ENCODE measurements around the gene NCSTN.

NCSTN gene

DNA sequence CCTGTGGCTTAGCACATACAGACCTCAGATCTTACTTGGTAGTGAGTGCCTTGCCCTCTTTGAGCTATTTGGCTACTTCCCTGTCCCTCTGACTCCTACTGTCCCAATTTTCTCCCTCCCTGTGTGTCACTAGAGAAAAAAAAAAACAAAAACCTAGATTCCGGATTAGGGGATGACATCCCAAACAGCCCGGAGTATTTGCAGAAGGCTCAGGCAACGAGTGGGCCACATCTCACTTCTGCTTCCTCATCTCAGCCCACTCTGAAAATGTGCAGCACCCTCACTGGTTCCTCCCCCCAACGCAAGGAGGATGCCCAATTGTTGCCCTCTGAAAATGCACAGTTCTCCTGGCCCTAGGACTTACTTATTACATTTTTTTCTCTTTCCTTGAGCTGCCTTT, 28.6 kb downstream of the NCSTN start:
- no peak for TF ChIP-seq GATA2 (IDR thresholded peaks at IDR 0.05; ENCODE audit: low read depth, low read length)
- TF ChIP-seq GATA3 (IDR thresholded peaks at IDR 0.05; ENCODE audit: low read depth, low read length), result no peak

DNA sequence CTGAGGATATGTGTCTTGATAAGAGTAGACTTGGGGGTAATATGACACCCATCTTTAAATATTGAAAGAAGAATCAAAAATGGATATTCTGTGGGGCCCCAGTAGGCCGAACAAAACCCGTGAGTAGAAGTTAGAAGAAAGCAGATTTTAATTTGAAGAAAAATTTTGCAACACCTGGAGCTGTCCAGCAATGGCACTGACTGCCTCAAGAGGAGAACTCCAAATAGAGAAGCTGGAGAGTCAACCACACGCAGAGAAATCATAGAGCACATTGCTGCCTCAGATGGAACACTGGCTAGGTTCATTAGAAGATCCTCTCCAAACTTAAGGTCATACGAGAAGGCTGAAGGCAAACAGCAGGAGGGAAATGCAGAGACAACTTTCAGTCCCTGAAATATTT, 30.5 kb downstream of the NCSTN start:
- TF ChIP-seq GATA2 (IDR thresholded peaks at IDR 0.05; ENCODE audit: low read depth, low read length) (no peak), GATA3 (IDR thresholded peaks at IDR 0.05; ENCODE audit: low read depth, low read length) (no peak)

DNA sequence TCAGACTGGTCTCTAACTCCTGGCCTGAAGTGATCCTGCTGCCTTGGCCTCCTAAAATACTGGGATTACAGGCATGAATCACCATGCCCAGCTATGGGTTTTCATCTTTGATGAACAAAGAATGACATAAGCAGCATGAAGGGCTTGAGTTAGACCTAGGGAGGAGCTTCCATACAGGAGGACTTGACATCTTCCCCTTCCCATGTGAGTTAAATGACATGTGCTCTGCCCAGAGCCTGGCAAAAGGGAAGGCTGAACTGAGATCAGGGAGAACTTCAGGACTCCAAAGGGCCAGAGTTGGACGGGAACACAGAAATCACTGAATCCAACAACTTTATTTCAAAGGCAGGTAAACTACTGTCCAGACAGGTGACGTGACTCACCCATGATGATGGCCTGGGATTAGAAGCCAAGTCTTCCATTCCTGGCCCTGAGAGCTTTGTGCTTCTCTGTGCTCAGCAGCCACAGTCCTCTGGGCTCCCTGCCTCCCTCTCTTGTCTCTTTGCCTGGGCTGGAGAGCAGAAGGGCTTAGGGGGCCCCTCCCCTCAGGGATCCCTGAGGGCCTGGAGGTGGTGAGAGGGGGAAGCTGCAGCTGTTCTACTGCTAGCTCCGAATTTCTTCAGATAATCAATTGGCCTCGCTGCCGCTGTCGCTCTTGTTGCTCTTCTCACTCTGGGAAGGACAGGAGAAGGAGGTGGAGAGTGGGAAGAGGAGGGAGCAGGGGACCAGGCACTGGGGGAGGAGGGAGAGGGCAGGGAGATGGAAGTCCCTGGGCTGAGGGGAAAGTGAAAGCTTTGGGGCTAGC, 31.3 kb downstream of the NCSTN start:
- TF ChIP-seq GATA3 (IDR thresholded peaks at IDR 0.05; ENCODE audit: low read depth, low read length), result no peak
- no peak for TF ChIP-seq GATA2 (IDR thresholded peaks at IDR 0.05; ENCODE audit: low read depth, low read length)

- TF ChIP-seq GATA2 (IDR thresholded peaks at IDR 0.05; ENCODE audit: low read depth, low read length), result no peak; the same call in 1 of the 2 replicates
- no peak for TF ChIP-seq GATA3 (IDR thresholded peaks at IDR 0.05; ENCODE audit: low read depth, low read length)
Measured at GRCh38 chr1:160375788-160376524, 32.8 kb downstream of the NCSTN start.

- TF ChIP-seq GATA2 (IDR thresholded peaks at IDR 0.05; ENCODE audit: low read depth, low read length) (no peak), GATA3 (IDR thresholded peaks at IDR 0.05; ENCODE audit: low read depth, low read length) (no peak)
Measured at GRCh38 chr1:160376525-160377131, 33.4 kb downstream of the NCSTN start.

GRCh38 chr1:160377585-160378206, 34.5 kb downstream of the NCSTN start:
- TF ChIP-seq GATA2 (IDR thresholded peaks at IDR 0.05; ENCODE audit: low read depth, low read length), result no peak
- TF ChIP-seq GATA3 (IDR thresholded peaks at IDR 0.05; ENCODE audit: low read depth, low read length), result no peak

DNA sequence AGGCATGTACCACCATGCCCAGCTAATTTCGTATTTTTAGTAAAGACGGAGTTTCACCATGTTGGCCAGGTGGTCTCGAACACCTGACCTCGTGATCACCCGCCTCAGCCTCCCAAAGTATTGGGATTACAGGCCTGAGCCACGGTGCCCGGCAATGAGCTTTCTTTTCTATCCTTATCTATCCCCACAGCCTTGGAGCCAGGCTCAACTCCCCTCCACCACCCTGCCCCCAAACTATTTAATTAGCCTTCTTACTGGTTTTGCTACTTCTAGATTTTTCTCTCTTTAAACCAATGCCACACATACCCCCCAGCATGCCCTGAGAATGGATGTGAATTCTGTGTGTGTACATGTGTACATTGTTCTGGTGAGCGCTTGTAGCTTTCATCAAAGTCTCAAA, 51.5 kb downstream of the NCSTN start:
- TF ChIP-seq GATA2 (IDR thresholded peaks at IDR 0.05; ENCODE audit: low read depth, low read length), result no peak
- no peak for TF ChIP-seq GATA3 (IDR thresholded peaks at IDR 0.05; ENCODE audit: low read depth, low read length)

DNA sequence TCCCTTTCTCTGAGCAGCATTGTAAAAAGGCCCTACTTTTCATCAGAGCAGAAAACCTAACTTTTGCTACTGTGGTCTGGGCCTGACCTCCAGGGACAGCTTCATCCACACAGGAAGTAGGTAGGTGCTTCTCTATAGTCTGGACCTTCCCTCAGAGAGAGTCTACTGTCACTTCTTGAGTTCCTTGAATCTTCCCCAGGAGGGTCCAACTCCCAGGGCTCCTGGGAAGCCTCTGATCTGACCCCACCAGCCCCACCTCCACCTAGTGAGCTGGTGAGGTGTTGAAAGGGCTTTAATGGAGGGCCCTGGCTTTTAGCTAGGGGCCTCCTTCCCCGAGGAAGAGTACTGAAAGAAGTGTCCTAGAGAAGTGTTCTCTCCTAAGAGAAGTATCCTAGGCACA, 54.5 kb downstream of the NCSTN start:
- TF ChIP-seq GATA2 (IDR thresholded peaks at IDR 0.05; ENCODE audit: low read depth, low read length), result no peak
- no peak for TF ChIP-seq GATA3 (IDR thresholded peaks at IDR 0.05; ENCODE audit: low read depth, low read length)

- TF ChIP-seq GATA2 (IDR thresholded peaks at IDR 0.05; ENCODE audit: low read depth, low read length) (no peak), GATA3 (IDR thresholded peaks at IDR 0.05; ENCODE audit: low read depth, low read length) (no peak)
Measured at GRCh38 chr1:160398823-160399222, 55.6 kb downstream of the NCSTN start.

DNA sequence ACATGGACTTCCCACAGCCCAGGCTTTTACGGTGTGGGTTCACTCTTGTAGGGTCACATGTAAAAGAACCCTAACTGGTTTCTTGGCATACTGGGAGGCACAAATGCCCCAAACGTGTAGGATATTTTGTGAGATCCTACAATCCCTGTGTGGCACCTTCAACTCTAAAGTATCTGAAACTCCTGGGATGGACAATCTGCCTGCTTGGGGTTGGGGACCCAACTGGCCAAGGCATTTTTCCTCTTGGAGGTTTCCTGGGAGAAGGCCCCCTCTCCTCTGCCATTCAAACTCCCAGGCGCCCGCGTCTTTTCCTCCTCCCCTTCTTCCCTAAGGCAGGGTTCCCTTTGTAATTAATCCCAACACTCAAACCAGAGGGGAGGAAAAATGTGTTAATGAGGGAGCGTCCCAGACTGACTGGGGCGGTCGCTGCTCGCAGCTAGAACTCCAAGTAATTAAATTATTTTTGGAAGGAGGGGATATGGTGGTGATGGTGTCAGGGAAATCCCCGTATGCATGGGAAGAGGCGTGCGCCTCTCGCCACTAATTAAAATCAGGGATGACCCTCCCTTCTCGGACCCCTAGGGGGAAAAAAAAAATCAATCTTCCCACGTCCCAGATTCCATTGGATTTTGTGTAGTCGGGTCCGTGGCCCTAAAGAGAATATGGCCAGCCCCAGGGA, 56.5 kb downstream of the NCSTN start:
- no peak for TF ChIP-seq GATA3 (IDR thresholded peaks at IDR 0.05; ENCODE audit: low read depth, low read length)
- no peak; the same call in 1 of the 2 replicates for TF ChIP-seq GATA2 (IDR thresholded peaks at IDR 0.05; ENCODE audit: low read depth, low read length)

DNA sequence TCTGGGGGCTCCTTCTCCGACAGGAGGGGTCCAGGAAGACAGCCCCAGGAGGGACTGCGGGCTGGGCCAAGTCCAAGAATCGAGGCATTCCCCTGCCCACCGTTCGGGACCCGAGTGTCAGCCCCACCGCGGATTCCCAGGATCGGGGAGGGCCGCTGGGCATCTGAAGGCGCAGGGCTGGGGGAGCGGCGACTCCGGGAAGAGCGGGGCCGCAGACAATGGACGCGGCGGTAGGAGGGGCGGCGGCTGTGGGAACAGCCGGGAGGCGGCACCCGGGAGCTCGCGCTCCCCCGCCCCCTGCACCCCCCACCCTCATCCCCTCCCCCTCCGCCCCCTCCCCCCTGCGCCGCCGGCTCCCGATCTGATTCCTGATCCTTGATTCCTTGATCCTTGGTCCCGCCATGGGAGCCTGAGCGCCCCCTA, 57.1 kb downstream of the NCSTN start, which contains the start of gene VANGL2:
Gene VANGL2 (plus strand): TSS at position 342 of the 423 bp plus-strand sequence. CDS start 15,274 bp downstream, outside the sequence.
- TF ChIP-seq GATA3 (IDR thresholded peaks at IDR 0.05; ENCODE audit: low read depth, low read length) (no peak), GATA2 (IDR thresholded peaks at IDR 0.05; ENCODE audit: low read depth, low read length) (peak; percentile 16; the same call in 1 of the 2 replicates)

- TF ChIP-seq GATA3 (IDR thresholded peaks at IDR 0.05; ENCODE audit: low read depth, low read length) (no peak), GATA2 (IDR thresholded peaks at IDR 0.05; ENCODE audit: low read depth, low read length) (no peak)
Measured at GRCh38 chr1:160400646-160401486, 57.7 kb downstream of the NCSTN start.

- TF ChIP-seq GATA3 (IDR thresholded peaks at IDR 0.05; ENCODE audit: low read depth, low read length) (no peak), GATA2 (IDR thresholded peaks at IDR 0.05; ENCODE audit: low read depth, low read length) (no peak)
Measured at GRCh38 chr1:160401487-160401805, 58.3 kb downstream of the NCSTN start.

Measured in SH-SY5Y (cell line).